22Rv1 (cell line): ENCODE data around the gene CACNA1A.

ENCODE experiments used
- ZFX ChIP-seq: fragments of 450-650 bp; IDR thresholded peaks from 2 replicates; pipeline ENCODE4 v1.6.1; 2017; ENCODE audit warnings: antibody characterized with exemption, borderline replicate concordance
- TF ChIP-seq, protein P1 (sequence below): fragments of 450-650 bp; IDR thresholded peaks from 2 replicates; pipeline ENCODE4 v1.5.1; 2017; ENCODE audit warnings: mild to moderate bottlenecking

DNA sequence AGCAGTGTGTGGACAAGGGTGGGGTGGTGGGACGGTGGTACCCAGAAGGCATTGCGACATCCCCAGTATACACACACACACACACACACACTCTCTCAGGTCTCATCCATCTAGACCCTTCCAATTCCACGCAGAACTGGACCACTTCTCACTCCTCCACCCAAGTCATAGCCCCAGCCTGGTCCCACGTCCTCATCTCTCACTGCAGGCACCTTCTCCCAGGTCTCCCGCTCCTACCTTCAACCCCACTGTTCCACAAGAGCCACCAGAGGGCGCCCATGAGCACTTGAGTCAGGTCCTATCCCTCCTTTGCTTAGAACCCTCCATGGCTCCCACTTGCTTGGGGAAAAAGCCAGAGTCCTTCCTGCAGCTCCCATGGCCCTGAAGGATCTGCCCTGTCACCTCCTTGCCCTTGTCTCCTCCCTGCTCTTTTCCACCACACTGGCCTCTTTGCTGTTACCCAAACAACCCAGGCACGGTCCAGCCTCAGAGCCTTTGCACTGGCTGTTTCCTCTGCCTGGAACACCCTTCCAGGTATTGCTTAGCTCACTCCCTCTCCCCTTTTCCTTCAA lies 293.4 kb downstream of the CACNA1A start:
- TF ChIP-seq, protein P1, sequence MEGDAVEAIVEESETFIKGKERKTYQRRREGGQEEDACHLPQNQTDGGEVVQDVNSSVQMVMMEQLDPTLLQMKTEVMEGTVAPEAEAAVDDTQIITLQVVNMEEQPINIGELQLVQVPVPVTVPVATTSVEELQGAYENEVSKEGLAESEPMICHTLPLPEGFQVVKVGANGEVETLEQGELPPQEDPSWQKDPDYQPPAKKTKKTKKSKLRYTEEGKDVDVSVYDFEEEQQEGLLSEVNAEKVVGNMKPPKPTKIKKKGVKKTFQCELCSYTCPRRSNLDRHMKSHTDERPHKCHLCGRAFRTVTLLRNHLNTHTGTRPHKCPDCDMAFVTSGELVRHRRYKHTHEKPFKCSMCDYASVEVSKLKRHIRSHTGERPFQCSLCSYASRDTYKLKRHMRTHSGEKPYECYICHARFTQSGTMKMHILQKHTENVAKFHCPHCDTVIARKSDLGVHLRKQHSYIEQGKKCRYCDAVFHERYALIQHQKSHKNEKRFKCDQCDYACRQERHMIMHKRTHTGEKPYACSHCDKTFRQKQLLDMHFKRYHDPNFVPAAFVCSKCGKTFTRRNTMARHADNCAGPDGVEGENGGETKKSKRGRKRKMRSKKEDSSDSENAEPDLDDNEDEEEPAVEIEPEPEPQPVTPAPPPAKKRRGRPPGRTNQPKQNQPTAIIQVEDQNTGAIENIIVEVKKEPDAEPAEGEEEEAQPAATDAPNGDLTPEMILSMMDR, result peak; percentile 79
- no peak for TF ChIP-seq ZFX
